Islet precursor cell (in vitro differentiated cells): ENCODE results near the gene IL2RA.
"Not testable (repeated sequence)": the region's sequence is repeated elsewhere in the genome, so short reads cannot be mapped to it uniquely, and the experiment has no call there.

Experiments
- DNase-seq: peaks from one replicate; pipeline ENCODE4 v3.0.0-alpha.2; 2018

The IL2RA gene

DNA sequence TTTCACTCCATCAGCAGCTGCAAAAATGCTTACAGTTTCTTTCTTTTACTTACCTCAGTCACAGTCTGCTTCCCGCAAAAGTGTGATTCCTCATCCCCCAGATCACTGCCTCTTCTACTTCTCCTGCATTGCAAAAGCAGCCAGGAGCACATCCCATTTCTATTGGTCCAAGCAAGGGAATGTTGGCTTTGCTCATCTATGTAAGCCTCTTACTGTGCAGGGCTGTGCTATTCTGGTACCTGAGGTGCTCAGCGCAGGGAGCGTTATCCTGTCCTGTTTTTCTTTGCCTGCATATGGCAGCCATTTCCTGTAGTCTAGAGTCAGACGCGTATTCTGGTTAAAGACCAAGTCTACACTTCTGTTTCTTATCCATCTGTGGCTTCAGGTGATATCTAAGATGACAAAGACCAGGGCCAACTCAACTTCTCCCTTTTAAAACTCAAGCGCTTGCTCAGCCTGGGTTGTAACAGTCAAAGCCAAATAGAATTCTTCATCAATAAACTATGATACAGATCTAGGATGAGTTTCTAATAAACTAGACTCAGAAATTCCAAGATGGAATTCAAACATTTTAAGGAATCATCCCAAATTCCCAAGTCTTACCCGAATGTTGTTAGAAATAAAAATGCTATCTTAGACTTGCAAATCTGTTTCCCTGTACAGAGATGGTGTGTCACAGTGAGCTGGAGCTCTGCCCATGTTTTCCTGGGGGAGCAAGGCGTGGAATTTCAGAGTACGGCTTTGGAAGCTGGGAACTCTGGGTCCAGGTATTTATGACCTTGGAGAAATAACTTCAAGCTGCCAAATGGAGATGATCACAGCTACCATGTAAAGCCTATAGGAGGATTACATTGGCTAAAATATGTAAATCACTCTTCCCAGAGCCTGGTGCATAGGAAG is 20.6 kb upstream of the IL2RA start:
- peak; percentile 40 for DNase-seq

DNA sequence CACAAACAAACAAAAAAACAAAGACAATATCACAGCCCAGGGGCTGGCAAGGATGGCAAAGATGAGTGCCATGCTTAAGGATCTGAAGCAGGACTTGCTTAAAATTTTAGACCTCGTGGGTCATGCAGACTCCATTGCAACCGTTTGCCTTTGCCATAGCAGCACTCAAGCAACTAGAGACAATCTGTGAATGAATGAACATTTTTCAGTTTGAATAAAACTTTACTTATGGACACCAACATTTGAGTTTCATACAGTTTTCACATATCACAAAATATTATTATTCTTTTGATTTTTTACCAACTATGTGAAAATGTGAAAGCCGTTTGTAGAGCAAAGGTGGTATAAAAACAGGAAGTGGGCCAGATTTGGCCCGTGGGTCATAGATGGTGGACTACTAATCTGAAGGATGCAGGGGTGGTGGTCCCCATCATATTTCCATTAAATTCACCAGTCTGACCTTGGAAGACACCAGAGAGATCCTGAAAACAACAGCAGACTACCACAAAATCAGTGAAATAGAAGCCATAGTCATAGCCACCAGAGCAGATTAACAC is 18.3 kb upstream of the IL2RA start:
- DNase-seq = no peak

DNA sequence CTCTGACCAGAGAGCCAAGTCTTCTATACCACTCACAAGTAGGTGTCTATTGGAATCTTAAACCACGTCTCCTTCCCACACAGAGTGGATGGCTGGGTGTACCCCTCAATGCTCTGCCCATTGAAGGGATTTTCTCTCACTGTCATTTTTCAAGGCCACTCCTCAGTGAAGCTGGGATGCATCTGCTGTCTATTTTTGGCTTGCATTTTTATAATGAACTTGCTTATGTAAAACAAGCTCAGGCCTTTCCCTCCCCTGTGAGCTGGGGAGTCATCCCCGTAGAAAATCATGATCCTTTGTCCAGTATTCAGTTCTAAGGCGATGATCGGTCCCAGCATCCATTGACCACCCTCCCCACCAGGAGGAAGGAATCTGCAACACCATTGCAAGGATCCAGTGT is 16.9 kb upstream of the IL2RA start:
- DNase-seq = no peak

DNA sequence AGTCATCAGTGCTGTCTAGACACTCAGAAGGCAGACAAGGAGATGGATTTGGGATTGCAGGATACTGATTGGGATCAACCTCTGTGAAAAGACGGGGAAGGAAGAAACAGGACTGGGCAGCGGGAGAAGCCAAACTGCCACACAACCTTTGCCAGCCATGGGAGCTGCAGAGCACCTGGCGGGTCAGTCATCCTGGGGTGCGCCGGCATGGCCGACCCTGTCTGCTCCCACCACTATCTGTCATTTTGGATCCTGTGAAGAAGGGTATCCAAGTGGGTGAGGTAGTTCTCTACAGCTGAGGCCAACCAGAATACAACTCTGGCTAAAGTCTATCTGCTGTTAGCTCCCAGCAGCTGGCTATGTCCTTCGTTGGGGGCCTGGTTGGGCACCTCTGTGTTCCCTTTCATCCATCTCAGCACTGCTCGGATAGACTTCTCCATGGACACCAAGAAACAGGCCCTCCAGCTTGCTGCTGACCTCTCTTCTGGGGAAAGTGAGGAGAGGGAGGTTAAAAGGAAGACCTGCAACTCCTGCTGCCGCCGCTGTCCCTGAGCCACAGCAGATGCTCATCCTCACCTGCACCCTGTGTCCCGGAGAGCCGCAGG is 15.0 kb upstream of the IL2RA start:
- no peak for DNase-seq

DNA sequence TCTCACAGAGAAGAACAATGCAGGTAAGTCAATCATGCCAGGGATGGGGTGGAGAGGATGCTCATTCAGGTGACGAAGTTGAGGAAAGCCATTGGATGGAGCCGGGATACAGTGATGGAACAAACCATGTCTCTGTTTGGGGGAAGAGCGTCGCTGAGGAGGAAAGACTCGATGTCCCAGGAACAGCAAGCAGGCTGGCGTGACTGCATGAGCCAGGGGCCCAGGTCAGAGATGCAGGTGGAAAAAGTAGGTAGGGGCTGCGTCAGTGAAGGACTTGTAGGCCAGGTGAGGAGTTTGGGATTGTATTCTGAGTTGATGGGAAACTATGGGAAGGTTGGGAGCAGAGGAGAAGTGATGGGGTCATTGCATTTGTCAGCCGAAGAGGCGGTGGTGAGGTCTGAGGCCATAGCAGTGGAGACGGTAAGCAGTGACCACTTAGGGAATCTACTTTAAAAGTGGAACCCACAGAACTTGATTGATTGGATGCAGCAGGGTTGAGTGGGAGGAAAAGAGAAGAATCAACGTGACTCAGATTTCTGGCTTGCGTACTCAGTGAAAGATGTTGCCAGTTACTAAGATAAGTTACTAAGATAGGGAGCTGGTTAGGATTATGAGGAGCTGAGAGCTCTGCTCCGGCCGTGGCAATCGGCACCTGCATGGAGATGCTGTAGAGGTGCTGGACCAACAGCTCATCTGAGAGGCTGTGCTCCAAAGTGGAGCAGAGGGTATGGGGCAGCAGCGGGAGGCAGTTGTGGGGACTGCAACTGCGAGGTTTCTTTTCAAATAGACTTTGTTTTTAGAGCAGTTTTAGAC is 12.5 kb upstream of the IL2RA start:
- DNase-seq = no peak

DNA sequence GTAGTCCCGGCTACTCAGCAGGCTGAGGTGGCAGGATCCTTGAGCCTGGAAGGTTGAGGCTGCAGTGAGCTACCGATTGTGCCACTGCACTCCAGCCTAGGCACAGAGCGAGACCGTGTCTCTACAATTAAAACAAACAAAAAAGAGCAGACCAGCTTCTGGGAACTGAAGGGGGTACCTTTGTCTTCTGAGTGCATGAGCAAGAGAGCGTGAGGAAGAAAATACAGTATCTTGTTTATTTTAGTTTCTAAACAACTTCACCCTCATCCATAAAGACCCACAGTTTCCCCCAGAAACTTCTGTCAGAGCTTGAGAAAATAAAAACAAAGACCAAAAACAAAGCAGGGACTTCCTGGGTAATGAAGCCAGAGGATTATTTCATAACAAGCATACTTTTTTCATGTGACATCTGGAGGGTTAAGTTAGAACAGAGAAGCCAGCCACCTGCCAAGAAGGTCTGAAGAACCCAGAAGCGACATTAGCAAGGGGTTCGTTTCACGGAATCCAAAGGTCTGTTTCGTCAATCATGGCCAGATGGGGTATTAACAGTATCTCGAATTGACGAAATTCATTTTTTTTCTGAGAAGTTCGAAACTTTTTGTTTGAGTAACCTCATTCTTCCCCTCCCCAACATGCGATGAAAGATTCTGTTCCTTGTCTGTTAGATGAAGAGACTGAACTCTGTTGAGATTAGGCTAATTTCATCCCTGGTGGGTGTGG is 10.2 kb upstream of the IL2RA start:
- DNase-seq = no peak

DNA sequence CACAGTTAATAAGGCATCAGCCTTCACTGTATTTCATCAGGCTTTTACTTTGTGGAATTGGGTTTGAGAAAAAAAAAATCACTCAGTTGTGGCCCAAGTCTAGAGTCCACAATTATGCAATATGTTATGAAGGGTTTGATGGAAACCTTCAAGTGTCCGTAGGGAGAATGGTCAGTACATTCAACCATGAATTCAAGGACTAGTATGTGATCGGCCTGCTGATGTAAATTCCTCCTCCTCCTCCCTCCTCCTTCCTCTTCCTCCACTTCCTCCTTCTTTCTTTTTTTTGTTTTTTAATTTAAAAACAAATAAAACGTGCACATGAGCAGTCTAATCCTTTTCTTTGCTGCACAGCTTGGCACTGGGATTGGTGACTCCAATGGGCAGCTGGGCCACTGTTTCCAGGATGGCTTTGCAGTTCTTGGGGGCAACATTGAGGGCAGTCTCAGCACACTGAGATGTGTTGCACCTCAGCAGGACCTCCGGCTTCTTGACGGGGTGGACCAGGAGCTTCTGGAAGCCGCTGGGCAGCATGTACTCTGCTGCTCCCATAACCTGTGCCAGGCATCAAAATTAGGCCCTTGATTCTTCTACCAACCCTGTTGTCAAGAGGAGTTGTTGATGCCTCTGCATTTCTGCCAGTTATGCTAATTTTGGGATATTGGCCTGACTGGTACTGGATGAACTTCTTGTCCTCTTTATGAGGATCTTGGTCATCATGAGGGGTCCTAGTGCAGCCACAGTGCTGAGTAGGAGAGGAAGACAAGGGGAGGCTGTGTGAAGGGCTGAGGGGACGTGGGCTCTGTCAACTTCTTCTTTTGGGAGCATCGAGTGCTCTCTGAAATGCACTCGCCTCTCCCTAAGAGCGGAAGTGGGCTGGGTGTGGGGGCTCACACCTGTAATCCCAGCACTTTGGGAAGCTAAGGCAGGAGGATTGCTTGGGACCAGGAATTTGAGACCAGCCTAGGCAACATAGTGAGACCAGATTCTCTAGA is 9.3 kb upstream of the IL2RA start:
- DNase-seq = no peak

DNA sequence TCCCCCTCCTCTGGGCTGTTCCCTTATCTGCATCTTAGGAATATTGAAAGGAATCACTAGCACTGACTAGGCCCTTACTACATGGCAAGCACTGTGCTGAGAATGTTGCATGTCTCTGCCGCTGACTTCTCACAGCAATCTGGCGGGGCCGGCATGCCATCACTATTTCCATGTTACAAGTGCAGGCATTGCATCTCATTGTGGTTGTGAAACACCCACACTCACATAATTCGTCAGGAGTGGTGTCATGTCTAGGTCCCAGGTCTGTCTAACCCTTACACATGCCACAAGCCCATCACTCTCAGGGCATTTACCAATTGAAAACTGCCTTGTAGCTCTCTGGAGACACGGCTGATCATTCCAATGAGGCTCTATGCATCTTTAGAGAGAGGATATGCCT is 8.5 kb upstream of the IL2RA start:
- no peak for DNase-seq

DNA sequence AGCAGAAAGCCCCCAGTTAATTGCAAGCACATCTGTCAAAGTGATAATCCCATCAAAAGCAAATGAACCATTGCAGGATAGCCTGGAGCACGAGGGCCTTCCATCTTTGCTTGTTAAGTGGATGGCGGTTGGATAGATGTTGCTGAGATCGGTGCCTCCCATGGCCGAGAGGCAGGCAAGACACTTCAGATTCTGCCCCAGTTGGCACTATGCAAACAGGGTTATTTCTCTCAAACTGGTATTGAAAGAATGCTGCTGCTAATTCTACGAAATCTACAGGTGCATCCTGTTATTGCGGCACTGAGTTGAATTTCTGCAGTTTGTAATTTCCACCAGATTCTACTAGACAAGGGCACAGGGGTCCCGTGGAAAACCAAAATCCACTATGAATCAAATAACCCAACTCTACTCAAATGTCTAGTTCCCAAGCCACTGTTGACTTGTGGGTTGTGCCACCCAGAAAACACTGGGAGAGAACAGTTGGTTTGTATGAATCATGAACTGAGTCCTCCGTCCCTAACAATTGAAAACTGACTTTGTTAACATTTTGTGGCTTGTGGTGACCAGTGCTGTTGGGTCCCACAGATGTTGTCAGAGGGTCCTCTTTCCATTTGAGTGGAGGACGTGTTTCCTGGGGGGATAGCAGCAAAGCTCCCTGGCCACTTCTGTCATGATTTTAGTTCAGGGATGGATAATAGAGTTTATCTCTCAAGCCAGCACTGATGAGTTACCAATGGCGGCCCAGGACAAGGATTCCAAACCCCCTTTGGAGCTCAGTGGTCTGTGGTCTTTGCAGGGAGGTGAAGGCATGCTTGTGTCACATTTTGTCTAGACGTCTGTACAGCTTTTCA is 7.1 kb upstream of the IL2RA start:
- DNase-seq = no peak

DNA sequence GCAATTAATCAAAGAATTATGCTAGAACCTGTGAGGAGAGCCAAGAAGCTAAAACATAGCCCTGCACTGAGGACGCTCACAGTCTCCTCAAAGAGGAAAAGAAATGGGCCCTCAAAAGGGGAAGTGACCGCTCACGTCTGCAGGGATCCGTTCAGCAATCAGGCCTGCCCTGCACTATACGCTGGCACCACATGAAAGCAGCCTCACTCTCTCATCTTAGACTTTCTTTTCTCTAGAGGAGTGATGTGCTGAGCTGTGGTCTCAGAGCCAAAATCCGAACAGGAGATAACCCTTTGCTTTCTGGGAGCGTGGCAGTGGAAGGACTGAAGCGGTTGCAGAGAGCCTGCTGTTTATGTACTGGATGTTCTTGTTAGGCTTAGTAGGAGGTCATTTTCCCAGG is 6.3 kb upstream of the IL2RA start:
- DNase-seq = no peak

DNA sequence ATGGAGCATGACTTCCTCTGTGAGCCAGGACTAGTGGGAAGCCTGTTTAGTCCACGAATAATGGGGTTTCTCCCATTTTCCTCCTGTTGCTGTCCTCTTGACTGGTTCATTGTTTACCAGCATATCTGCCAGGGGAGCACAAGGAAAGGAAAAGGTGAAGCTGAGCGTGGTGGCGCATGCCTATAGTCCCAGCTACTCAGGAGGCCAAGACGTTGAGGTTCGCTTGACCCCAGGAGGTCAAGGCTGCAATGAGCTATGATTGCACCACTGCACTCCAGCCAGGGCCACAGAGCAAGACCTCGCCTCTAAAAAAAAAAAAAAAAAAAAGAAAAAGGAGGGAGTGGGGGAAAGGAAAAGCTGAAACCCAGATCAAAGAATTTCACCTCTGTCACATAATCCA is 5.8 kb upstream of the IL2RA start:
- DNase-seq = no peak

DNA sequence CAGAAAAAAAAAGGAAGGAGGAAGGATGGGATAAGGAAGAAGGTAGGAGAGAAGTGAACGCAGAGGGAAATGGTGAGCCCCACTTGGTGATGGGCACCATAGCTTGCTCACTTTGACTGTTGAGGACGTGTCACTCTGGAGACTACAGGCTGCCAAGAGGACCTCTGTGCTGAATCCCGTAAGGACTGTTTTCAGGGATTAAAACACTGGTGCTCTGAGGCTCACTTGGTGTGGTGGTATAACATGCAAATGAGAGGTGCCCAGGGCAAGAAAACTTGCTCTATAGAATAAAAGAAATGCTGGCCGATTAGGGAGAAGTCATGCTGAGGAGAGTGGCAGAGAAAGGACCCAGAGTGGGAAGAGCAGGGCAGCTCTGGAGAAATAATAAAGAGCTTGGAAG is 5.3 kb upstream of the IL2RA start:
- DNase-seq = no peak

DNA sequence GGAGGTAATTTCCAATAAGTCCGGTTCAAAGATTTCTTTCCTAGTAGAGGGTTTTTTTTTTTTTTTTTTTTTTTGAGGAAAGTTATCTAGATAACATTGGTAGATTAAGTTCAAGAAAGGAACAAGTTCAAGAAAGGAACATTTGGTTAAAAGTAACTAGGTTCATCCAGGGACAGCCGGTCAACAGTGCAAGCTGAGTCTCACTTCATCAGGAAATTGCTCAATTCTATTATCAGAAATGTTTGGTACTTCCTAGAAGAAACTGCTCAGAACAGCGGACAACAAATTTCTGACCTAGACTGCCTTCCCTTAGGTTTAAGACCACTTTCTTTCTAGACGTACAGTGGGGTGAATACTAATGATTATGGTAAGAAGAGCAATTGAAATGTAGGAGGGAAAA is 3.7 kb upstream of the IL2RA start:
- peak; percentile 4 for DNase-seq

DNA sequence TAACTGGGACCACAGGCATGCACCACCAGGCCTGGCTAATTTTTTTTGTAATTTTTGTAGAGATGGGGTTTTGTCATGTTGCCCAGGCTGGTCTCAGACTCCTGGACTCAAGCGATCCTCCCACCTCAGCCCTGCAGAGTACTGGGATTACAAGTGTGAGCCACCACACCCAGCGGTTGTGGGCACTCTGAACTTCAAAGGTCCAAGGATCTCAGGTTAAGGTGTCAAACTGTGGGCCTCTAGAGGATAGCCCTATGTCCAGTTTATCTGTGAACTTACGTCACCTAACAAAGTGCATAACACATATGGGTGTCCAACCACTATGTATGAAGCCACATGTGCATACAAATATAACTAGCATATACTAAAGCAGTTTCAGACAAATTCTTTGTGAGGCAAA is 3.2 kb upstream of the IL2RA start:
- peak; percentile 18 for DNase-seq

DNA sequence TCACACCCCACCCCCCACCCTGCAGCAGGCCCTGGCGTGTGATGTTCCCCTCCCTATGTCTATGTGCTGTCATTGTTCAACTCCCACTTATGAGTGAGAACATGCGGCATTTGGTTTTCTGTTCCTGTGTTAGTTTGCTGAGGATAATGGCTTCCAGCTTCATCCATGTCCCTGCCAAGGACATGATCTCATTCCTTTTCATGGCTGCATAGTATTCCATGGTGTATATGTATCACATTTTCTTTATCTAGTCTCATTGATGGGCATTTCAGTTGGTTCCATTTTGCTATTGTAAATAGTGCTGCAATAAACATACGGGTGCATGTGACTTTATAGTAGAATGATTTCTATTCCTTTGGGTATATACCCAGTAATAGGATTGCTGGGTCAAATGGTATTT is 2.6 kb upstream of the IL2RA start:
- DNase-seq = not testable (repeated sequence)

DNA sequence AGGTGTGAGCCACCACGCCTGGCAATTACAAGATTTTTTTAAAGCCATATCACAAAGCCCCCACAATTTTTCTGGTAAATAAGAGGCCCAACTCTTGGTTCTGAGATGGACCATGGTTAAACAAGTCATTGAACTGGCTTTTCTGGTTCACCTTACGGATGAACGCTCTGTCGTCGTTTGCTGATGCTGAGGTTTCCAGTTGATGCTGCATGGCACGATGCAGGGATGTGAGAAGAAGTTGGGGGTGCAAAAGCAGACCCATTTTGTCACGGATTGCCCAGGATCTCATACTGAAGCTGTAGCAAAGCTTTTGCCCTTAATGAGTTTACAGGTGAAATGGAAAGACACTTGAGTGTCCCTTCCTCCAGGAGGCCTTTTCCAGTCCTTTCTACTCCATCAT is 2.0 kb upstream of the IL2RA start:
- DNase-seq = peak; percentile 16

DNA sequence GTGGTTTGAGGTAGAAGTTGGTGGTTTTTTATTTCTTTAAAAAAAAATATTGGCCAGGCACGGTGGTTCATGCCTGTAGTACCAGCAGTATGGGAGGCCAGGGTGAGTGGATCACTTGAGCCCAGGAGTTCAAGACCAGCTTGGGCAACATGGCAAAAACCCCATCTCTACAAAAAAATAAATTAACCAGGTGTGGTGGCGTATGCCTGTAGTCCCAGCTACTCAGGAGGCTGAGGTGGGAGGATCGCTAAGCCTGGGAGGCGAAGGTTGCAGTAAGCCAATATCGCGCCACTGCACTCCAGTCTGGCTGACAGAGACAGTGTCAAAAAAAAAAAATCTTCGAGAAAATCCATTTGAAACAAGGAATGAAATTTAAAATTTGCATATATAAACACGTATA is 1.1 kb downstream of the IL2RA start:
- peak; percentile 5 for DNase-seq

DNA sequence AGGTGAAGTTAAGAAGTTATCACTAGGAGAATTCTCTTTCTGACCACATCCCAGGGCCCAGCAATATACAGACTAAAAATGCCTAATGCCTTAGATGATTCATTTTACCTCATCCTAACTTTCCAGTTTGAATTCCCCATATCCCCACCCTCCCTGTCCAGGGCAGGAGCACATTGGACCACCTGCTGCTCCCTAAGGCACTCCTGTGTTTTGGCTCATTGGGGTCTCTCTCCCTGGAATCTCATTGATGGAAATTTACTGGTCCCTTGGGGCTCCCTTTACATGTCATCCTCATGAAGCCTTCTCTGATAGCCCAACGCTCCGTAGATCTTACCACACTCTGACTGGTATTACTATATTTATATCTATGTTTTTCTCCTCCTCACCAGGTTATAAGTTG is 2.7 kb downstream of the IL2RA start:
- peak; percentile 4 for DNase-seq

DNA sequence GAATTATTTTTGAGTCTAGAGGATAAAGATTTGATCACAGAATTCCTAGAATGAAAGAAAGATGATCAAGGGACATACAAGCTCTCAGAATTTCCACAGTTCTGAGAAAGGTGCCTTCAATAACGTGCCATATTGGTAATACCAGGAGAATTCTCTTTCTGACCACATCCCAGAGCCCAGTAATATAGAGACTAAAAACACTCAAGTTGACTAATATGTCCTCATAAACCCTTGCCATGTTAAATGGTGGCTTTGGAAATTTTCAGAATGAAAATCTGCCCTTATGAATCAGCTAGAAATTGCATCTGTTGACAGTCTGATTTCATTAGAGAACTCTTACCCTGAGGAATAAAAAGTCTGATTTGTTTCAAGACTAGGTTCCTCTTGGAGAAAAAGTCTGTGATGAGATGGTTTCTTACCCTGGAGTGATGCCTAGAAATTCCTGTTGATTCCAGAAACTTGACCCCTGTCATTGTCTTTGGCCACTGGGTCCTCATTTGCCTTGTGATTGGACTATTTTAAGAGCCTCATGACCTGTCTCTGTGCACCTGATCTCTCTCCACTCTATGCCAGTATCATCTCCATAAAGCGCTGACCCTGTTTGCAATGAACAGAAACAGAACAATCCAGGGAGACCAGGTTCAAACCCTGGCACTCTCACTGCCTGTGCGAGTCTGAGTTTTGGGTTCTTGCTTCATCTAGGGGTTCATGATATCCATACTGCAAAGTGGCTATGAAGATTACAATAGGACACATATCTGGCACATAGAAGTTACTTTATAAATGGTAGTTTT is 3.3 kb downstream of the IL2RA start:
- DNase-seq = peak; percentile 19
